Esophagus squamous epithelium (tissue), 4 donors: Measurements from ENCODE around the gene FUBP1.

Source experiments
- POLR2A ChIP-seq, 4 donors: fragments of 450-650 bp; IDR thresholded peaks; one replicate each; pipeline ENCODE4 v1.6.1; 2017; ENCODE audit warnings: antibody characterized with exemption in 4 of 4, mild to moderate bottlenecking in 4 of 4, moderate library complexity in 3 of 4
- TF ChIP-seq, protein P1 (sequence below), 6 experiments: fragments of 450-650 bp in 4 of 6; fragments of 200-600 bp in 2 of 6; sonication (generic) in 2 of 6; IDR thresholded peaks; one replicate each; pipeline ENCODE4 v1.5.1; 2016 to 2019; ENCODE audit warnings: antibody characterized with exemption in 6 of 6, mild to moderate bottlenecking in 4 of 6, moderate library complexity in 4 of 6

DNA sequence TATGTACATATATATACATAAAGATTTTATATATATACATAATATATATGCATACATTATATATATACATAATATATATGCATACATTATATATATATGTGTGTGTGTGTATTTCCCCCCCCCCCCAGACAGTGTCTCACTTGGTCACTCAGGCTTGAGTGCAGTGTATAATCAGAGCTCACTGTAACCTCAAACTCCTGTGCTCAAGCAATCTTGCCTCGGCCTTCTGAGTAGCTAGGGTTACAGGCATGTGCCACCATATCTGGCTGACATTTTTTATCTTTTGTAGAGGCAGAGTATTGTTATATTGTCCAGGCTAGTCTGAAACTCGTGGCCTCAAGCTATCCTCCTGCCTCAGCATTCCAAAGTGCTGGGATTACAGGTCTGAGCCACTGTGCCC is 9.0 kb upstream of the FUBP1 start:
- TF ChIP-seq, protein P1, sequence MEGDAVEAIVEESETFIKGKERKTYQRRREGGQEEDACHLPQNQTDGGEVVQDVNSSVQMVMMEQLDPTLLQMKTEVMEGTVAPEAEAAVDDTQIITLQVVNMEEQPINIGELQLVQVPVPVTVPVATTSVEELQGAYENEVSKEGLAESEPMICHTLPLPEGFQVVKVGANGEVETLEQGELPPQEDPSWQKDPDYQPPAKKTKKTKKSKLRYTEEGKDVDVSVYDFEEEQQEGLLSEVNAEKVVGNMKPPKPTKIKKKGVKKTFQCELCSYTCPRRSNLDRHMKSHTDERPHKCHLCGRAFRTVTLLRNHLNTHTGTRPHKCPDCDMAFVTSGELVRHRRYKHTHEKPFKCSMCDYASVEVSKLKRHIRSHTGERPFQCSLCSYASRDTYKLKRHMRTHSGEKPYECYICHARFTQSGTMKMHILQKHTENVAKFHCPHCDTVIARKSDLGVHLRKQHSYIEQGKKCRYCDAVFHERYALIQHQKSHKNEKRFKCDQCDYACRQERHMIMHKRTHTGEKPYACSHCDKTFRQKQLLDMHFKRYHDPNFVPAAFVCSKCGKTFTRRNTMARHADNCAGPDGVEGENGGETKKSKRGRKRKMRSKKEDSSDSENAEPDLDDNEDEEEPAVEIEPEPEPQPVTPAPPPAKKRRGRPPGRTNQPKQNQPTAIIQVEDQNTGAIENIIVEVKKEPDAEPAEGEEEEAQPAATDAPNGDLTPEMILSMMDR (IDR thresholded peaks at IDR 0.05), result no peak
- TF ChIP-seq POLR2A (IDR thresholded peaks at IDR 0.05), result no peak
